ENCODE measurements around the gene FANCD2OS. TPM values are rescaled to one million over a fixed set of nuclear protein-coding genes. Genes with fewer than 3 reads are reported as not detected.
A peak's percentile ranks its signal among the peaks of the same experiment; 100 is the strongest.
"Not testable (repeated sequence)": the region's sequence is repeated elsewhere in the genome, so short reads cannot be mapped to it uniquely, and the experiment has no call there.

The FANCD2OS gene
- total RNA-seq, 8 experiments from 2014 or later, result 0.66 TPM; not detected in 7

GRCh38 chr3:10088256-10088655 lies 19.8 kb downstream of the FANCD2OS start:
- H3K27ac ChIP-seq, result no peak overlapping the region
- peak in 1 of 8 experiments; percentile 62 for ATAC-seq (replicated peaks in 6 of 8)
- no peaks in the 10 kb centered on the region for H3K4me1 ChIP-seq (replicated peaks in 1 of 2)
- no peak overlapping the region for H3K4me3 ChIP-seq
- in situ Hi-C loops (cut with MboI; ENCODE audit: low pct_unique_long_range_greater_than_20kb in 2 of 9, low sequenced_read_pairs in 9 of 9, unreplicated experiment in 9 of 9), result no loop called here
- WGBS, 10 experiments, result 79 to 100% (median 92%) methylated on average over 1 to 4 of the region's 4 CpGs; no CpG with 5 or more reads in 3 of the 10 experiments

- no peak overlapping the region for H3K4me3 ChIP-seq
- H3K27ac ChIP-seq, result no peak overlapping the region
- 100% methylated on average over 1 of the region's 1 CpG; no CpG with 5 or more reads in 7 of the 10 experiments for WGBS, 10 experiments
- H3K4me1 ChIP-seq (replicated peaks in 1 of 2), result no peaks in the 10 kb centered on the region
- in situ Hi-C loops (cut with MboI; ENCODE audit: low pct_unique_long_range_greater_than_20kb in 2 of 9, low sequenced_read_pairs in 9 of 9, unreplicated experiment in 9 of 9), result no loop called here
- no peak for ATAC-seq (replicated peaks in 6 of 8)
These were observed 22.3 kb downstream of the FANCD2OS start for GRCh38 chr3:10085738-10086137.

GRCh38 chr3:10081871-10082270 lies 26.2 kb downstream of the FANCD2OS start:
- ATAC-seq (replicated peaks in 6 of 8), result no peak
- no peaks in the 10 kb centered on the region for H3K4me1 ChIP-seq (replicated peaks in 1 of 2)
- 81 to 100% (median 94%) methylated on average over 1 to 4 of the region's 4 CpGs; no CpG with 5 or more reads in 2 of the 10 experiments for WGBS, 10 experiments
- no peak overlapping the region for H3K27ac ChIP-seq
- H3K4me3 ChIP-seq, result no peak overlapping the region
- in situ Hi-C loops (cut with MboI; ENCODE audit: low pct_unique_long_range_greater_than_20kb in 2 of 9, low sequenced_read_pairs in 9 of 9, unreplicated experiment in 9 of 9), result no loop called here

- in situ Hi-C loops (cut with MboI; ENCODE audit: low pct_unique_long_range_greater_than_20kb in 2 of 9, low sequenced_read_pairs in 9 of 9, unreplicated experiment in 9 of 9), result no loop called here
- H3K27ac ChIP-seq, result no peak overlapping the region
- no peak for ATAC-seq (replicated peaks in 6 of 8)
- no peak overlapping the region for H3K4me3 ChIP-seq
- no peaks in the 10 kb centered on the region for H3K4me1 ChIP-seq (replicated peaks in 1 of 2)
These were observed 33.4 kb downstream of the FANCD2OS start for GRCh38 chr3:10074666-10075065.

- H3K27ac ChIP-seq; H3K4me1 ChIP-seq (replicated peaks in 1 of 2); H3K4me3 ChIP-seq; in situ Hi-C loops (cut with MboI; ENCODE audit: low pct_unique_long_range_greater_than_20kb in 2 of 9, low sequenced_read_pairs in 9 of 9, unreplicated experiment in 9 of 9); ATAC-seq (replicated peaks in 6 of 8): not testable (repeated sequence)
- no CpG with 5 or more reads among the region's 33 CpGs for WGBS, 10 experiments
These were observed 38.0 kb downstream of the FANCD2OS start for GRCh38 chr3:10070077-10070476.

- WGBS, 10 experiments, result 90 to 100% (median 97%) methylated on average over 1 to 4 of the region's 4 CpGs
- no peak overlapping the region for H3K4me3 ChIP-seq
- in situ Hi-C loops (cut with MboI; ENCODE audit: low pct_unique_long_range_greater_than_20kb in 2 of 9, low sequenced_read_pairs in 9 of 9, unreplicated experiment in 9 of 9), result no loop called here
- ATAC-seq (replicated peaks in 6 of 8), result no peak
- no peak overlapping the region for H3K27ac ChIP-seq
- no peaks in the 10 kb centered on the region for H3K4me1 ChIP-seq (replicated peaks in 1 of 2)
These were observed 53.0 kb downstream of the FANCD2OS start for GRCh38 chr3:10055097-10055496.

Other genes starting within 250 kb of the FANCD2OS start
- under 1 TPM in 1 of 8 experiments, not detected in 7; 0.43 TPM for gene CIDEC, start 228.0 kb downstream of the FANCD2OS start, total RNA-seq
- gene JAGN1, start 217.6 kb downstream of the FANCD2OS start, total RNA-seq, result 10 to 100 TPM; 14.2 to 31.7 (median 25.2) TPM
- 1 to 10 TPM in 2 of 8 experiments, under 1 TPM in 6; 0.23 to 1.8 (median 0.45) TPM for gene IL17RE, start 205.4 kb downstream of the FANCD2OS start, total RNA-seq
- gene IL17RC, start 191.2 kb downstream of the FANCD2OS start, total RNA-seq, result 10 to 100 TPM in 4 of 8 experiments, 1 to 10 TPM in 4; 2.7 to 50.7 (median 10.6) TPM
- 10 to 100 TPM; 14.1 to 55.7 (median 34.1) TPM for gene CRELD1, start 174.4 kb downstream of the FANCD2OS start, total RNA-seq
- gene PRRT3, start 155.8 kb downstream of the FANCD2OS start, total RNA-seq, result 1 to 10 TPM; 1.2 to 4.3 (median 3.4) TPM
- gene EMC3, start 121.4 kb downstream of the FANCD2OS start, total RNA-seq, result 10 to 100 TPM; 25.9 to 95.0 (median 44.6) TPM
- 10 to 100 TPM in 3 of 8 experiments, 1 to 10 TPM in 5; 1.1 to 28.1 (median 4.0) TPM for gene FANCD2, start 81.8 kb downstream of the FANCD2OS start, total RNA-seq
- 100 to 1,000 TPM in 7 of 8 experiments, 10 to 100 TPM in 1; 96.1 to 219 (median 180) TPM for gene BRK1, start 7.4 kb upstream of the FANCD2OS start, total RNA-seq
- gene VHL, start 33.5 kb upstream of the FANCD2OS start, total RNA-seq, result 10 to 100 TPM; 28.8 to 71.6 (median 55.6) TPM
- 1 to 10 TPM in 5 of 8 experiments, under 1 TPM in 3; 0.63 to 2.5 (median 1.7) TPM for gene IRAK2, start 56.7 kb upstream of the FANCD2OS start, total RNA-seq
- 10 to 100 TPM; 14.9 to 37.0 (median 21.9) TPM for gene TATDN2, start 140.2 kb upstream of the FANCD2OS start, total RNA-seq
- gene GHRL, start 184.7 kb upstream of the FANCD2OS start, total RNA-seq, result 1 to 10 TPM in 3 of 8 experiments, under 1 TPM in 5; 0.36 to 6.4 (median 0.91) TPM
- gene SEC13, start 212.9 kb upstream of the FANCD2OS start, total RNA-seq, result 100 to 1,000 TPM; 104 to 158 (median 130) TPM